ENCODE data around the gene MALT1.
"Not testable (repeated sequence)": the region's sequence is repeated elsewhere in the genome, so short reads cannot be mapped to it uniquely, and the experiment has no call there.

Gene MALT1

DNA sequence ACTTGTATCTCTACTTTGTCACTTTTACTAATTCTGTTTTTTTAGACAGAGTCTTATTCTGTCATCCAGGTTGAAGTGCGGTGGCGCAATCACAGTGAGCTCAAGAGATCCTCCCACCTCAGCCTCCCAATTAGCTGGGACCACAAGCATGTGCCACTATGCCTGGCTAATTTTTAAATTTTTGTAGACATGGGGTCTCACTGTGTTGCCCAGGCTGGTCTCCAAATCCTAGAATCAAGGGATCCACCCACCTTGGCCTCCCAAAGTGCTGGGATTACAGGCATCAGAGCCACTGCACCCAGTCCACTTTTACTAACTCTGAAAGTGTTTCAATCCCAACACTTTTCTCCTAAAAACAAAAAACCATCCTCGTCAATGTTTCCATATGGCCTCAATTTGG lies 94.9 kb downstream of the MALT1 start:
- Histone ChIP-seq H3K4me3 (ENCODE audit: low read depth in 1 of 5, low read length in 5 of 5) (no peak overlapping the region), H3K27me3 (ENCODE audit: control insufficient read depth in 5 of 5, insufficient read depth in 4 of 5, low read length in 5 of 5) (peaks cover 0 to 3% (median 0%) of the 10 kb centered on the region in 5 donors), H3K9ac (ENCODE audit: low read length in 5 of 5) (no peak overlapping the region), H3K9me3 (ENCODE audit: control insufficient read depth in 5 of 5, low read length in 5 of 5) (no peaks in the 10 kb centered on the region), H3K4me1 (ENCODE audit: control insufficient read depth in 5 of 5, insufficient read depth in 5 of 5, low read length in 5 of 5) (peaks cover 0 to 17% (median 13%) of the 10 kb centered on the region in 5 donors), H3K27ac (ENCODE audit: low read depth, low read length) (no peak overlapping the region), H3K36me3 (ENCODE audit: control insufficient read depth in 5 of 5, insufficient read depth in 5 of 5, low read length in 5 of 5) (no peaks in the 10 kb centered on the region)

DNA sequence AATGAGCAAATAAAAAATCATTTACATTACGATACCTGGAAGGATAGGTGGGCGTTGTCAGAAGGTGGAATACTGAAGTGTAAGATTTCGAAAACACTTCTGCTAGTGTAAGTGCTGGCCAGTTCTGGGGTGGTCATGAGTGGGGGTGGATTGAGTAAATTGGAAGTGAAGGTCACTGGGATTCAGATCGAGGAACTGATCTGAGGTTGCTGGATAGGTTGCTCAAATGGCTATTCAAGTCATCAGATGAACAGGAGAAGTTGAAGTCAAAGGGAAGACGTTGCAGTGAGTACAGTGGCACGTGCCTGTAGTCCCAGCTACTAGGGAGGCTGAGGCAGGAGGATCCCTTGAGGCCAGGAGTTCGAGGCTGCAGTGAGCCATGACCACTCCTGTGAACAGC lies 95.7 kb downstream of the MALT1 start:
- Histone ChIP-seq H3K9me3 (ENCODE audit: control insufficient read depth in 5 of 5, low read length in 5 of 5) (no peaks in the 10 kb centered on the region), H3K4me3 (ENCODE audit: low read depth in 1 of 5, low read length in 5 of 5) (no peak overlapping the region), H3K27ac (ENCODE audit: low read depth, low read length) (no peak overlapping the region), H3K9ac (ENCODE audit: low read length in 5 of 5) (no peak overlapping the region), H3K27me3 (ENCODE audit: control insufficient read depth in 5 of 5, insufficient read depth in 4 of 5, low read length in 5 of 5) (peaks cover 0 to 3% (median 0%) of the 10 kb centered on the region in 5 donors), H3K4me1 (ENCODE audit: control insufficient read depth in 5 of 5, insufficient read depth in 5 of 5, low read length in 5 of 5) (peaks cover 0 to 21% (median 15%) of the 10 kb centered on the region in 5 donors), H3K36me3 (ENCODE audit: control insufficient read depth in 5 of 5, insufficient read depth in 5 of 5, low read length in 5 of 5) (no peaks in the 10 kb centered on the region)

DNA sequence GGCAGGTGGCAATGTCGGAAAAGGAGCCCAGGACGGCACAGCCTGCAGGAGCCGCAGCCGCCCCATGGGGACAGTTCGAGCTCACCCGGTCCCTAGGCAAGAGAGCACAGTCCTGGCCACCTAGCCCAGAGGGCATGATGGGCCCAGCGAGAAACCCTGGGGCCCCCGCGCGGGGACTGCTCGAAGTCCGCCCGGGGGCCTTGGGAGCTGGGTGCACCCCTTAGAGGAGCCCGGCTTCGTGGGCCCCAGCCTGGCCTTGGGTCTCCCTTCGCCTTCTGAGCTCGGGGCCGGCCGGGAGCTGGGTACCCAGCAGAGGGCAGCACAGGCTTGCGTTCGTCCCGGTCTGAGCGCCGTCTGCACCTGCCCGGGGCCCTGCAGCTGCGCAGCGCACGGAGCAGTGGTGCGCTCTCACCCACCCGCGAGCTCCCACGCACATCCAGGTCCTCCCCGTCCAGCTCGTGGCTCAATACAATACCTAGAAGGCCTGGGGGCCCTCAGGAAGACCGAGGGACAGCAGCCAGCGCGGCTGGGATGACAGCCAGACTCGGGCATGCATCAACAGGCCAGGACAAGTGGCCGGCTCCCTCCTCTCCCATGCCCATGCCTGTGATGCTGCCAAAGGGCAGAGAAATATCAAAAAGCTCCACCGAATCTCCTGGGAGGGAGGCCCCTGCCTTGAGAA lies 97.2 kb downstream of the MALT1 start:
- peak overlapping the region in 4 of 5 donors; percentile 38 to 62 (median 41) for H3K4me3 ChIP-seq (ENCODE audit: low read depth in 1 of 5, low read length in 5 of 5)
- peak overlapping the region; percentile 65 for H3K27ac ChIP-seq (ENCODE audit: low read depth, low read length)
- no peaks in the 10 kb centered on the region for H3K36me3 ChIP-seq (ENCODE audit: control insufficient read depth in 5 of 5, insufficient read depth in 5 of 5, low read length in 5 of 5)
- no peaks in the 10 kb centered on the region for H3K9me3 ChIP-seq (ENCODE audit: control insufficient read depth in 5 of 5, low read length in 5 of 5)
- peaks cover 0 to 29% (median 17%) of the 10 kb centered on the region in 5 donors for H3K4me1 ChIP-seq (ENCODE audit: control insufficient read depth in 5 of 5, insufficient read depth in 5 of 5, low read length in 5 of 5)
- H3K9ac ChIP-seq (ENCODE audit: low read length in 5 of 5) = peak overlapping the region in 2 of 5 donors; percentile 4 to 31
- no peaks in the 10 kb centered on the region for H3K27me3 ChIP-seq (ENCODE audit: control insufficient read depth in 5 of 5, insufficient read depth in 4 of 5, low read length in 5 of 5)

DNA sequence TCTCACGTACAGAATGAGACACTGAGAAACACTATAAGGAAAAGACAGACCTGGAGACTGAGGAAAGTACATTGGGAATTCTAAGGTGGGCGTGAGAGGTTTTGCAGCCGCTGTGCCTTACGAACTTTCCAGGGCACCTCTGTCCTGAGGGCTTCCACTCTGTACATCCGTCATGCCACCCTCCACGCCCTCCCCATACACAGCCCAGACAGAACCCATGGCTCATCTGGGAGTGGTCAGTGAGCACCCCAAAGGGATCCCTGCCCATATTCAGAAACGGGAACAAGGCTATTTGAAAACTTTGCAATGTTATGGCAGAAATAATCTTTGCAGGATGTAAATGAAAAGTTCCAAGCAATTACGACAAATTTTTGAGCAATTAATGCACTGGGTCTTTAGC lies 98.1 kb downstream of the MALT1 start:
- no peak overlapping the region for H3K27ac ChIP-seq (ENCODE audit: low read depth, low read length)
- peaks cover 0 to 26% (median 17%) of the 10 kb centered on the region in 5 donors for H3K4me1 ChIP-seq (ENCODE audit: control insufficient read depth in 5 of 5, insufficient read depth in 5 of 5, low read length in 5 of 5)
- H3K27me3 ChIP-seq (ENCODE audit: control insufficient read depth in 5 of 5, insufficient read depth in 4 of 5, low read length in 5 of 5) = no peaks in the 10 kb centered on the region
- H3K36me3 ChIP-seq (ENCODE audit: control insufficient read depth in 5 of 5, insufficient read depth in 5 of 5, low read length in 5 of 5) = no peaks in the 10 kb centered on the region
- H3K9me3 ChIP-seq (ENCODE audit: control insufficient read depth in 5 of 5, low read length in 5 of 5) = no peaks in the 10 kb centered on the region
- H3K9ac ChIP-seq (ENCODE audit: low read length in 5 of 5) = no peak overlapping the region
- H3K4me3 ChIP-seq (ENCODE audit: low read depth in 1 of 5, low read length in 5 of 5) = no peak overlapping the region

DNA sequence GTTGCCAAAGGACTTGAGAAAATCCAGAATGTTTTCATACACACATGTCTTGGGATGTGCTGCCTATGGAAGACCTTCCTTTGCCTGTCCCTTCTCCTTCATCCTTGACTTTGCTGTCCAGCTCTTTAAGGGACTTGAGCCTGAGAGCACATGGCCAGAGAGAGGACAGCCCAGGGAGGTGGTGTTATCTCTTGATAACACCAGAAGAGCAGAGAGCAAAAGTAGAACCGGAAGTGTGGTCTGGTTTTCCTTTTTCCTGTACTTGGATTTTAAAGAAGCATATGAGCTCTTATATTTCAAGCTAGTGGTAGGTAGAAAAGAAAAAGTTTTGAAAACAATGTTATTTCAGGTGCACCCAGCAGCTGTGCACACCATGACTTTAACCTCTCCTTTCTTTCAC lies 99.3 kb downstream of the MALT1 start:
- H3K4me3 ChIP-seq (ENCODE audit: low read depth in 1 of 5, low read length in 5 of 5) = no peak overlapping the region
- peaks cover 0 to 26% (median 17%) of the 10 kb centered on the region in 5 donors for H3K4me1 ChIP-seq (ENCODE audit: control insufficient read depth in 5 of 5, insufficient read depth in 5 of 5, low read length in 5 of 5)
- no peaks in the 10 kb centered on the region for H3K9me3 ChIP-seq (ENCODE audit: control insufficient read depth in 5 of 5, low read length in 5 of 5)
- H3K36me3 ChIP-seq (ENCODE audit: control insufficient read depth in 5 of 5, insufficient read depth in 5 of 5, low read length in 5 of 5) = no peaks in the 10 kb centered on the region
- H3K27ac ChIP-seq (ENCODE audit: low read depth, low read length) = no peak overlapping the region
- no peaks in the 10 kb centered on the region for H3K27me3 ChIP-seq (ENCODE audit: control insufficient read depth in 5 of 5, insufficient read depth in 4 of 5, low read length in 5 of 5)
- H3K9ac ChIP-seq (ENCODE audit: low read length in 5 of 5) = no peak overlapping the region

- Histone ChIP-seq H3K9ac (ENCODE audit: low read length in 5 of 5) (no peak overlapping the region), H3K27me3 (ENCODE audit: control insufficient read depth in 5 of 5, insufficient read depth in 4 of 5, low read length in 5 of 5) (no peaks in the 10 kb centered on the region), H3K36me3 (ENCODE audit: control insufficient read depth in 5 of 5, insufficient read depth in 5 of 5, low read length in 5 of 5) (no peaks in the 10 kb centered on the region), H3K9me3 (ENCODE audit: control insufficient read depth in 5 of 5, low read length in 5 of 5) (no peaks in the 10 kb centered on the region), H3K27ac (ENCODE audit: low read depth, low read length) (no peak overlapping the region), H3K4me3 (ENCODE audit: low read depth in 1 of 5, low read length in 5 of 5) (no peak overlapping the region), H3K4me1 (ENCODE audit: control insufficient read depth in 5 of 5, insufficient read depth in 5 of 5, low read length in 5 of 5) (peaks cover 0 to 31% (median 20%) of the 10 kb centered on the region in 5 donors)
These were observed 100.9 kb downstream of the MALT1 start for GRCh38 chr18:58772161-58772560.

DNA sequence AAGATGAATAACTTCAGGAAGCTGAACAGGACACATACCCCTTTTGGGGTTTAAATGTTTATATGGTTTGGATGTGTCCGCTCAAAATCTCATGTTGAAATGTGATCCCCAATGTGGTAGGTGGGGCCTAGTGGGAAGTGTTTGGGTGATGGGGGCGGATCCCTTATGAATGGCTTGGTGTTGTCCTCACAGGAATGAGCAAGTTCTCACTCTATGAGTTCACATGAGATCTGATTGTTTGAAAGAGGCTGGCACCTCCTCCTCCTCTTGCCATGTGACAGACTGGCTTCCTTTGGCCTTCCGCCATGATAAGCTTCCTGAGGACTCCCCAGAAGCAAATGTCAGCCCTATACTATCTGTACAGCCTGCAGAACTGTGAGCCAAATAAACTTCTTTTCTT lies 104.8 kb downstream of the MALT1 start:
- Histone ChIP-seq H3K9ac (ENCODE audit: low read length in 5 of 5) (no peak overlapping the region), H3K36me3 (ENCODE audit: control insufficient read depth in 5 of 5, insufficient read depth in 5 of 5, low read length in 5 of 5) (no peaks in the 10 kb centered on the region), H3K4me1 (ENCODE audit: control insufficient read depth in 5 of 5, insufficient read depth in 5 of 5, low read length in 5 of 5) (peaks cover 0 to 16% (median 7%) of the 10 kb centered on the region in 5 donors), H3K9me3 (ENCODE audit: control insufficient read depth in 5 of 5, low read length in 5 of 5) (no peaks in the 10 kb centered on the region), H3K27ac (ENCODE audit: low read depth, low read length) (no peak overlapping the region), H3K4me3 (ENCODE audit: low read depth in 1 of 5, low read length in 5 of 5) (no peak overlapping the region), H3K27me3 (ENCODE audit: control insufficient read depth in 5 of 5, insufficient read depth in 4 of 5, low read length in 5 of 5) (no peaks in the 10 kb centered on the region)

DNA sequence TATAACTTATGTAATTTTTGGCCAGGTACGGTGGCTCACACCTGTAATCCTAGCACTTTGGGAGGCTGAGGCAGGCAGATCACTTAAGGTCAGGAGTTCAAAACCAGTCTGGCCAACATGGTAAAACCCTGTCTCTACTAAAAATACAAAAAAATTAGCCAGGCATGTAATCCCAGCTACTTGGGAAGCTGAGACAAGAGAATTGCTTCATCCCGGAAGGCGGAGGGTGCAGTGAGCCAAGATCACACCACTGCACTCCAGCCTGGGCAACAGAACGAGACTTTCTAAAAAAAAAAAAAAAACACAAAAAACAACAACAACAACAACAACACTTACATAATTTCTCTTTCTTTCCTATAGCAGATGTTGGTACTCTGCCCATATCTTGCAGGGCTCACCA lies 105.3 kb downstream of the MALT1 start:
- H3K27ac ChIP-seq (ENCODE audit: low read depth, low read length); H3K27me3 ChIP-seq (ENCODE audit: control insufficient read depth in 5 of 5, insufficient read depth in 4 of 5, low read length in 5 of 5); H3K36me3 ChIP-seq (ENCODE audit: control insufficient read depth in 5 of 5, insufficient read depth in 5 of 5, low read length in 5 of 5); H3K9ac ChIP-seq (ENCODE audit: low read length in 5 of 5); H3K4me3 ChIP-seq (ENCODE audit: low read depth in 1 of 5, low read length in 5 of 5); H3K9me3 ChIP-seq (ENCODE audit: control insufficient read depth in 5 of 5, low read length in 5 of 5): not testable (repeated sequence)
- peaks cover under 1 to 16% (median 7%) of the 10 kb centered on the region in 5 donors for H3K4me1 ChIP-seq (ENCODE audit: control insufficient read depth in 5 of 5, insufficient read depth in 5 of 5, low read length in 5 of 5)

GRCh38 chr18:58777471-58777870 lies 106.2 kb downstream of the MALT1 start:
- Histone ChIP-seq H3K4me1 (ENCODE audit: control insufficient read depth in 5 of 5, insufficient read depth in 5 of 5, low read length in 5 of 5) (peaks cover 3 to 10% (median 5%) of the 10 kb centered on the region in 5 donors), H3K27me3 (ENCODE audit: control insufficient read depth in 5 of 5, insufficient read depth in 4 of 5, low read length in 5 of 5) (no peaks in the 10 kb centered on the region), H3K36me3 (ENCODE audit: control insufficient read depth in 5 of 5, insufficient read depth in 5 of 5, low read length in 5 of 5) (no peaks in the 10 kb centered on the region), H3K9ac (ENCODE audit: low read length in 5 of 5) (no peak overlapping the region), H3K9me3 (ENCODE audit: control insufficient read depth in 5 of 5, low read length in 5 of 5) (no peaks in the 10 kb centered on the region), H3K27ac (ENCODE audit: low read depth, low read length) (no peak overlapping the region), H3K4me3 (ENCODE audit: low read depth in 1 of 5, low read length in 5 of 5) (no peak overlapping the region)

- H3K27ac ChIP-seq (ENCODE audit: low read depth, low read length) = no peak overlapping the region
- no peak overlapping the region for H3K4me3 ChIP-seq (ENCODE audit: low read depth in 1 of 5, low read length in 5 of 5)
- H3K9ac ChIP-seq (ENCODE audit: low read length in 5 of 5) = no peak overlapping the region
- H3K9me3 ChIP-seq (ENCODE audit: control insufficient read depth in 5 of 5, low read length in 5 of 5) = no peaks in the 10 kb centered on the region
- no peaks in the 10 kb centered on the region for H3K27me3 ChIP-seq (ENCODE audit: control insufficient read depth in 5 of 5, insufficient read depth in 4 of 5, low read length in 5 of 5)
- H3K36me3 ChIP-seq (ENCODE audit: control insufficient read depth in 5 of 5, insufficient read depth in 5 of 5, low read length in 5 of 5) = no peaks in the 10 kb centered on the region
- H3K4me1 ChIP-seq (ENCODE audit: control insufficient read depth in 5 of 5, insufficient read depth in 5 of 5, low read length in 5 of 5) = peaks cover 3 to 11% (median 8%) of the 10 kb centered on the region in 5 donors
These were observed 108.3 kb downstream of the MALT1 start for GRCh38 chr18:58779529-58779928.

All from subcutaneous abdominal adipose tissue (tissue), 5 donors.